ENCODE data around the gene CENPV. TPM values are rescaled to one million over a fixed set of nuclear protein-coding genes. Genes with fewer than 3 reads are reported as not detected.

CENPV gene
- total and polyA plus RNA-seq, 2 donors (not counting 3 experiments of a cell fraction or from before 2014, with no cell fraction given), result 38.2 to 41.6 TPM

DNA sequence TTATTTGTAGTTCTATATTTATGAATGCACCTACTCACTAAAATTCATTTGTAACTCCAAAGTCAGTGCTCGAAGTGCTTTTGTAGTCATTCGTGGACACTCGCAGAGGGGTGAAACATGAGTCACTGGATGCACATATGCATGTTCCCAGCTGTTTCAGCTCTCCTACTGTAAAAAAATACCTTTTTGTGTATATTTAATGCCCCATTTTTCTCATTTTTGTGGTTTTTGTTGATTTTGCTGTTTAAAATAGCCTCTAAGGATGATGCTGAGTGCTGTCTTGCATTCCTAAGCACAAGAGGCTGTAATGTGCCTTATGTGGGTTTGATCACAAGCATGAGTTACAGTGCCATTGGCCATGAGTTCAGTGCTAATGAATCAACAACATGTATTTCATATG lies 30.6 kb downstream of the CENPV start:
- H4K20me1 ChIP-seq (replicated peaks; ENCODE audit: control insufficient read depth, extremely low read depth, insufficient read depth, low read length), result no peaks in the 10 kb centered on the region
- H2AFZ ChIP-seq (ENCODE audit: low read depth, low read length), result no peak overlapping the region
- ChIA-PET POLR2A (no interaction called here), CTCF (interaction anchor here (0.9 to 1.2 kb wide), 2 partner anchors 17 to 41 kb away, joined by 3 read pairs; no protein-coding TSS in a partner anchor)
- intact Hi-C loops (cut with micrococcal nuclease) (no loop called here), dilution Hi-C loops (cut with MboI; ENCODE audit: extremely low pct_ligation_motif_present, low sequenced_read_pairs) (no loop called here)
- H3K27ac ChIP-seq (ENCODE audit: insufficient read depth, low read depth, low read length), result no peak overlapping the region
- no peaks in the 10 kb centered on the region for H3K27me3 ChIP-seq (ENCODE audit: control insufficient read depth in 2 of 2, insufficient read depth in 2 of 2, low read length in 2 of 2)
- H3K9ac ChIP-seq (replicated peaks; ENCODE audit: extremely low read depth, insufficient read depth, low read length), result no peak overlapping the region
- BruUV-seq (replicated peaks), result no TSS peak
- DNase-seq (ENCODE audit: low read depth, low spot score), result no peak
- H3K4me2 ChIP-seq (ENCODE audit: insufficient read depth, low read length), result no peak overlapping the region
- no peaks in the 10 kb centered on the region for H3K9me1 ChIP-seq (replicated peaks; ENCODE audit: control insufficient read depth, extremely low read depth, insufficient read depth, low read length)
- FAIRE-seq, result no peak
- no peak overlapping the region for H3K4me3 ChIP-seq (replicated peaks in 1 of 3; ENCODE audit: insufficient read depth in 1 of 3, low read depth in 1 of 3, low read length in 3 of 3)
- no peaks in the 10 kb centered on the region for H3K4me1 ChIP-seq (ENCODE audit: control insufficient read depth, extremely low read depth, insufficient read depth, low read length)
- H3K36me3 ChIP-seq (ENCODE audit: control insufficient read depth in 2 of 2, extremely low read depth in 1 of 2, insufficient read depth in 2 of 2, low read length in 2 of 2), result no peaks in the 10 kb centered on the region
- no peaks in the 10 kb centered on the region for H3K9me3 ChIP-seq (replicated peaks; ENCODE audit: control insufficient read depth, insufficient read depth, low read length)
- TF ChIP-seq EZH2 (IDR thresholded peaks at IDR 0.05; ENCODE audit: borderline replicate concordance, low read depth, low read length, severe bottlenecking), result no peak
- TF ChIP-seq MYC (IDR thresholded peaks at IDR 0.05; ENCODE audit: low read depth, low read length), result no peak
- no peak for TF ChIP-seq JUN (IDR thresholded peaks at IDR 0.05; ENCODE audit: borderline replicate concordance, insufficient read depth, insufficient read length, low read depth)
- TF ChIP-seq FOS (IDR thresholded peaks at IDR 0.05; ENCODE audit: borderline replicate concordance, insufficient read depth, low read length), result no peak
- TF ChIP-seq POLR2AphosphoS5 (IDR thresholded peaks at IDR 0.05; ENCODE audit: insufficient read depth, low read depth, low read length), result no peak
- TF ChIP-seq GATA2 (IDR thresholded peaks at IDR 0.05; ENCODE audit: insufficient read depth, insufficient read length, low read depth, low read length), result no peak
- TF ChIP-seq, protein P1, sequence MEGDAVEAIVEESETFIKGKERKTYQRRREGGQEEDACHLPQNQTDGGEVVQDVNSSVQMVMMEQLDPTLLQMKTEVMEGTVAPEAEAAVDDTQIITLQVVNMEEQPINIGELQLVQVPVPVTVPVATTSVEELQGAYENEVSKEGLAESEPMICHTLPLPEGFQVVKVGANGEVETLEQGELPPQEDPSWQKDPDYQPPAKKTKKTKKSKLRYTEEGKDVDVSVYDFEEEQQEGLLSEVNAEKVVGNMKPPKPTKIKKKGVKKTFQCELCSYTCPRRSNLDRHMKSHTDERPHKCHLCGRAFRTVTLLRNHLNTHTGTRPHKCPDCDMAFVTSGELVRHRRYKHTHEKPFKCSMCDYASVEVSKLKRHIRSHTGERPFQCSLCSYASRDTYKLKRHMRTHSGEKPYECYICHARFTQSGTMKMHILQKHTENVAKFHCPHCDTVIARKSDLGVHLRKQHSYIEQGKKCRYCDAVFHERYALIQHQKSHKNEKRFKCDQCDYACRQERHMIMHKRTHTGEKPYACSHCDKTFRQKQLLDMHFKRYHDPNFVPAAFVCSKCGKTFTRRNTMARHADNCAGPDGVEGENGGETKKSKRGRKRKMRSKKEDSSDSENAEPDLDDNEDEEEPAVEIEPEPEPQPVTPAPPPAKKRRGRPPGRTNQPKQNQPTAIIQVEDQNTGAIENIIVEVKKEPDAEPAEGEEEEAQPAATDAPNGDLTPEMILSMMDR (IDR thresholded peaks at IDR 0.05; ENCODE audit: extremely low read depth in 1 of 2, insufficient read depth in 1 of 2, low read depth in 1 of 2, low read length in 2 of 2), result no peak
- no peak for TF ChIP-seq MAX (IDR thresholded peaks at IDR 0.05; ENCODE audit: insufficient read depth, insufficient read length)
- TF ChIP-seq POLR2A (IDR thresholded peaks at IDR 0.05; ENCODE audit: low read depth, low read length), result no peak
- no peaks in the 10 kb centered on the region for H3K79me2 ChIP-seq (ENCODE audit: control insufficient read depth, insufficient read depth, low read length)
